Ishikawa (cell line): ENCODE results near the gene BBIP1.

Source experiments
- CEBPB ChIP-seq: IDR thresholded peaks from 2 replicates; pipeline ENCODE4 v1.6.1; 2012
- CREB1 ChIP-seq: IDR thresholded peaks from 2 replicates; pipeline ENCODE4 v1.6.1; 2012; ENCODE audit warnings: low read depth
- EGR1 ChIP-seq: IDR thresholded peaks from 2 replicates; pipeline ENCODE4 v1.6.1; 2012
- EP300 ChIP-seq: IDR thresholded peaks from 2 replicates; pipeline ENCODE4 v1.6.1; 2012; ENCODE audit warnings: borderline replicate concordance
- FOXM1 ChIP-seq: IDR thresholded peaks from 2 replicates; pipeline ENCODE4 v1.6.1; 2012; ENCODE audit warnings: low read depth, borderline replicate concordance
- NFIC ChIP-seq: IDR thresholded peaks from 2 replicates; pipeline ENCODE4 v1.6.1; 2012
- RAD21 ChIP-seq: IDR thresholded peaks from 2 replicates; pipeline ENCODE4 v1.6.1; 2012; ENCODE audit warnings: low read depth
- REST ChIP-seq: IDR thresholded peaks from 2 replicates; pipeline ENCODE4 v1.6.1; 2012; ENCODE audit warnings: low read depth, mild to moderate bottlenecking
- TAF1 ChIP-seq: IDR thresholded peaks from 2 replicates; pipeline ENCODE4 v1.6.1; 2012; ENCODE audit warnings: low read depth, mild to moderate bottlenecking
- TCF12 ChIP-seq: IDR thresholded peaks from 2 replicates; pipeline ENCODE4 v1.6.1; 2012; ENCODE audit warnings: low read depth
- TEAD4 ChIP-seq: IDR thresholded peaks from 2 replicates; pipeline ENCODE4 v1.6.1; 2012
- YY1 ChIP-seq: IDR thresholded peaks from 2 replicates; pipeline ENCODE4 v1.6.1; 2012; ENCODE audit warnings: low read depth
- ZBTB7A ChIP-seq: IDR thresholded peaks from 2 replicates; pipeline ENCODE4 v1.6.1; 2012; ENCODE audit warnings: low read depth
- TF ChIP-seq, protein P1 (sequence below): IDR thresholded peaks from 2 replicates; pipeline ENCODE4 v1.6.1; 2012
- TF ChIP-seq, protein P2 (sequence below): IDR thresholded peaks from 2 replicates; pipeline ENCODE4 v1.6.1; 2012

The BBIP1 gene

GRCh38 chr10:110861930-110862649 is 56.9 kb downstream of the BBIP1 start:
- TF ChIP-seq EP300 (no peak), RAD21 (no peak), TCF12 (no peak), FOXM1 (no peak)
- TF ChIP-seq, protein P1, sequence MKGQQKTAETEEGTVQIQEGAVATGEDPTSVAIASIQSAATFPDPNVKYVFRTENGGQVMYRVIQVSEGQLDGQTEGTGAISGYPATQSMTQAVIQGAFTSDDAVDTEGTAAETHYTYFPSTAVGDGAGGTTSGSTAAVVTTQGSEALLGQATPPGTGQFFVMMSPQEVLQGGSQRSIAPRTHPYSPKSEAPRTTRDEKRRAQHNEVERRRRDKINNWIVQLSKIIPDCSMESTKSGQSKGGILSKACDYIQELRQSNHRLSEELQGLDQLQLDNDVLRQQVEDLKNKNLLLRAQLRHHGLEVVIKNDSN, result no peak

GRCh38 chr10:110861476-110861875 is 57.5 kb downstream of the BBIP1 start:
- TF ChIP-seq RAD21, result no peak
- no peak for TF ChIP-seq CREB1
- no peak for TF ChIP-seq EP300
- TF ChIP-seq CEBPB, result no peak
- TF ChIP-seq TEAD4, result no peak

DNA sequence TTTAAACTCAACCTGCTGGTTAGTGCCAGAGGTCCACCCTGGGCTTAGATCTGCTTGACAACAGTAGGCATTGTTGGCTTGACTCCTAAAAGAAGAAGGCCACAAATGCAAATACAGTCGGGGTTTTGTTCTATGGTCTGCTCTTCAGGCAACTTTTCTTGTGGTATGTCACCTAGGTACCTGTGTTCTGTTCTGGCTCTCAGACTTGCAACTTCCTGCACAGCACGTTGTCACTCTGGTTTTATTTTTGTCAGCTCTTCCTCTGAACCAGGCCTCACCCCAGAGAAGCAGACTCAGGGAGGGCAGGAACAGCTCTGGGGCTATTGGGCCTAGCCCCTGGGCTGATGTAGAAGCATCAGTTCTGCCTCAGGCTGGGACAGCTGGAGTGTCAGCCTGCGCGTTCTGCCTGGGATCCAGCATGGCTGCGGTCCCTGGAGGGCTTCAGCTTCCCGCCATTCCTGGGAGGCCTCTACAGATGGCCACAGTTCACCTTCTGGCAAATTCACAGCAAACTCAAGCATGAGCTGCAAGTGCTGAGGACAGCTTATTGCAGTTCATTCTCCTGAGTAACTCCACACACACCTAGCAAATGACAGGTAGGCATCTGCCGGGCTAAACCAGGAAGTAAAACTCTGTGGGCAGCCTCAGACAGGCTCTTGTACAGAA is 58.3 kb downstream of the BBIP1 start:
- TF ChIP-seq REST, result no peak
- no peak for TF ChIP-seq YY1
- no peak for TF ChIP-seq RAD21
- no peak for TF ChIP-seq EP300
- TF ChIP-seq TEAD4, result no peak
- TF ChIP-seq ZBTB7A, result no peak
- TF ChIP-seq, protein P1, result no peak
- TF ChIP-seq NFIC, result no peak
- no peak for TF ChIP-seq CREB1
- TF ChIP-seq EGR1, result no peak
- TF ChIP-seq CEBPB, result no peak
- no peak for TF ChIP-seq FOXM1
- TF ChIP-seq, protein P2, sequence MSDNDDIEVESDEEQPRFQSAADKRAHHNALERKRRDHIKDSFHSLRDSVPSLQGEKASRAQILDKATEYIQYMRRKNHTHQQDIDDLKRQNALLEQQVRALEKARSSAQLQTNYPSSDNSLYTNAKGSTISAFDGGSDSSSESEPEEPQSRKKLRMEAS, result no peak
- TF ChIP-seq TAF1, result no peak
- no peak for TF ChIP-seq TCF12

DNA sequence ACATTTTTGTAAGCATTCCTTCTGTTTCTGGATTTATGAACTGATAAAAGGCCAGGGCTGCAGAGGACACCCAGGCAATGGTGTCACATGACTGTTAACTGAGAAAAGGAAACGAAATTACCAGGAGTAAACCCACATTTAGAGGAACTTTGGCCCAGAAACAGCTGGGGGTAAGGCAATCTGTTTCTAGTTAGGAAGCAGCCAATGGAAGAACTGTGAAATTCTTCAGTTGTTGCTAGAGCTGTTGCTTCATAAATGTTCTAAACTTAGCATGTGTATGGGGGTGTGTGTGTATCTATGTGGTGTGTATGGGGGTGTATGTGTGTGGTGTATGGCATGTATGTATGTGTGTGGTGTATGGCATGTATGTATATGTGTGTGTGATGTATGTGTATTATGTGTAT is 59.0 kb downstream of the BBIP1 start:
- TF ChIP-seq CEBPB, result no peak
- TF ChIP-seq FOXM1, result no peak
- no peak for TF ChIP-seq CREB1
- TF ChIP-seq EGR1, result no peak
- TF ChIP-seq TAF1, result no peak
- TF ChIP-seq ZBTB7A, result no peak

DNA sequence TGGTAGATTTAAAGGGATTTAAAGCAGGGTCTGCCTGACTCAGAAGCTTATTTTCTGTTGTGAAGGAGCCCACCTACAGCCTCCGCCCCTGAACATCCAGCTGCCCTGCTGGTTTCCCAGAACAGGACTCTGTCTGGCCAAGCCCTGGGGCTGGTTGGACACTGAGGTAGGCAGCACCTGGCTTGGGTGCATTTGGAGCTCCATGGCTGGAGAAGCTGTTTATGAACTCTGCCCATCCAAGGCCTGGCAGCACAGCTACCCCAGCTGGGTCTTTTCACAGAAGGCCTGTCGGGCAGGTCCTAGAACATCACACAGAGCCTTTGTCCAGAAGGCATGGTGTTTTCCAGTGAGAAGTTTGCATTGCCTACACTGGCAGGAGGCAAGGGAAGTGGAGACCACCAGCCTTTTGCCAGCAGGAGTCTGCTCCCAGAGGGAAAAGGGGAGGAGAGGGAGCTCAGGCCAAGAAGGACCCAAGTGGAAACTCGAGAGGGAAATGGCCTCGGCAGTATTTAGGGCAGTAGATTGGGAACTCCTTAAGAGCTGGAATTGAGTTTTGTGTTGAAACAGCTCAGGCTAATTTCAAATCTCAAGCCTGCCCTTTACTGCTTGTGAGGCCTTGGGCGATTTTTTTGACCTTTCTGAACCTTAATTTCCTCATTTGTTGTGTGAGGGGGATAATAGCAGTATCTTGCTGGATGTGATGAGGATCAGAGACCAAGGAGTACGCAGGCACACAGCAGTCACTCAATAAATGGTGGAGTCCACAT is 59.6 kb downstream of the BBIP1 start:
- TF ChIP-seq, protein P1, result no peak
- TF ChIP-seq EGR1 (no peak), EP300 (no peak), ZBTB7A (no peak), CREB1 (no peak), TEAD4 (no peak), RAD21 (no peak), TCF12 (no peak), CEBPB (no peak), NFIC (no peak), YY1 (no peak), FOXM1 (no peak), TAF1 (no peak), REST (no peak)
- TF ChIP-seq, protein P2, result no peak
